Tibial artery (tissue), 4 donors: ENCODE measurements around the gene SLCO4A1.
"Not testable (repeated sequence)": the region's sequence is repeated elsewhere in the genome, so short reads cannot be mapped to it uniquely, and the experiment has no call there.

Experiments
- DNase-seq, 2 donors: peaks; one replicate each; pipeline ENCODE4 v3.0.0-alpha.2; 2019
- H3K27ac ChIP-seq, 2 donors: fragments of 200-600 bp; sonication (generic) in 1 of 2; 1 replicate in 1 of 2; 2 replicates in 1 of 2; pipeline ENCODE4 v1.5.1; 2018 to 2019; ENCODE audit warnings: mild to moderate bottlenecking in 1 of 2
- H3K27me3 ChIP-seq, 2 donors: fragments of 200-600 bp; sonication (generic) in 1 of 2; one replicate each; pipeline versions ENCODE4 v1.5.1 to v1.6.0; 2016 to 2019
- H3K36me3 ChIP-seq, 3 donors: fragments of 200-600 bp; sonication (generic) in 2 of 3; one replicate each; pipeline ENCODE4 v1.5.1; 2016 to 2019; ENCODE audit warnings: mild to moderate bottlenecking in 2 of 3
- H3K4me1 ChIP-seq, 4 donors: fragments of 200-600 bp; sonication (generic) in 2 of 4; 1 replicate in 3 of 4; 2 replicates in 1 of 4; pipeline ENCODE4 v1.5.1; 2016 to 2019
- H3K4me3 ChIP-seq, 2 donors: fragments of 200-600 bp; sonication (generic) in 1 of 2; 1 replicate in 1 of 2; 2 replicates in 1 of 2; pipeline ENCODE4 v1.5.1; 2018 to 2019; ENCODE audit warnings: mild to moderate bottlenecking in 2 of 2
- H3K9me3 ChIP-seq, 3 donors: fragments of 200-600 bp; sonication (generic) in 1 of 3; one replicate each; pipeline ENCODE4 v1.5.1; 2016 to 2019
- CTCF ChIP-seq, 2 experiments: fragments of 200-600 bp in 1 of 2; fragments of 450-650 bp in 1 of 2; IDR thresholded peaks; one replicate each; pipeline ENCODE4 v1.5.1; 2017 to 2019; ENCODE audit warnings: antibody characterized with exemption in 2 of 2, mild to moderate bottlenecking in 1 of 2, moderate library complexity in 1 of 2
- intact Hi-C: fragments of 100-400 bp; cut with DNase I; formaldehyde crosslinking; loops from one replicate; pipeline ENCODE4 v1.15.0; 2023; ENCODE audit warnings: low total_unique reads

SLCO4A1 gene

GRCh38 chr20:62625516-62625915 is 16.8 kb upstream of the SLCO4A1 start:
- Histone ChIP-seq H3K4me1 (peaks cover 0 to 29% (median 23%) of the 10 kb centered on the region in 4 donors), H3K27me3 (peaks cover 0 to 49% of the 10 kb centered on the region in 2 donors), H3K36me3 (no peaks in the 10 kb centered on the region), H3K27ac (no peak overlapping the region), H3K4me3 (no peak overlapping the region), H3K9me3 (no peaks in the 10 kb centered on the region)
- intact Hi-C loops: no loop called here
- no peak for TF ChIP-seq CTCF (IDR thresholded peaks at IDR 0.05)
- DNase-seq: no peak

GRCh38 chr20:62625921-62626547 is 16.3 kb upstream of the SLCO4A1 start:
- DNase-seq: no peak
- Histone ChIP-seq H3K4me1 (peaks cover 0 to 29% (median 23%) of the 10 kb centered on the region in 4 donors), H3K27ac (no peak overlapping the region), H3K9me3 (no peaks in the 10 kb centered on the region), H3K4me3 (no peak overlapping the region), H3K27me3 (peaks cover 0 to 50% of the 10 kb centered on the region in 2 donors), H3K36me3 (no peaks in the 10 kb centered on the region)
- TF ChIP-seq CTCF (IDR thresholded peaks at IDR 0.05): no peak
- intact Hi-C loops: no loop called here

GRCh38 chr20:62627425-62627824 is 14.9 kb upstream of the SLCO4A1 start:
- intact Hi-C loops, H3K27ac ChIP-seq: not testable (repeated sequence)
- H3K4me1 ChIP-seq: peaks cover 0 to 24% (median 21%) of the 10 kb centered on the region in 4 donors

GRCh38 chr20:62627901-62628612 is 14.2 kb upstream of the SLCO4A1 start:
- no peak for TF ChIP-seq CTCF (IDR thresholded peaks at IDR 0.05)
- intact Hi-C loops: no loop called here

More at GRCh38 chr20:62627425-62627824, 14.9 kb upstream of the SLCO4A1 start:
- H3K36me3 ChIP-seq, H3K9me3 ChIP-seq, DNase-seq, H3K4me3 ChIP-seq: not testable (repeated sequence)
- H3K27me3 ChIP-seq: peaks cover 0 to 48% of the 10 kb centered on the region in 2 donors

GRCh38 chr20:62628691-62629090 is 13.6 kb upstream of the SLCO4A1 start:
- H3K36me3 ChIP-seq: no peaks in the 10 kb centered on the region
- intact Hi-C loops: no loop called here
- H3K27ac ChIP-seq: no peak overlapping the region
- peaks cover 0 to 52% of the 10 kb centered on the region in 2 donors for H3K27me3 ChIP-seq
- TF ChIP-seq CTCF (IDR thresholded peaks at IDR 0.05): no peak
- H3K4me3 ChIP-seq: no peak overlapping the region
- H3K9me3 ChIP-seq: no peaks in the 10 kb centered on the region
- H3K4me1 ChIP-seq: peaks cover 0 to 11% (median 9%) of the 10 kb centered on the region in 4 donors
- DNase-seq: no peak

More at GRCh38 chr20:62627901-62628612, 14.2 kb upstream of the SLCO4A1 start:
- no peak for DNase-seq
- no peaks in the 10 kb centered on the region for H3K36me3 ChIP-seq
- H3K4me1 ChIP-seq: peaks cover 0 to 17% (median 15%) of the 10 kb centered on the region in 4 donors
- no peak overlapping the region for H3K4me3 ChIP-seq
- H3K9me3 ChIP-seq: no peaks in the 10 kb centered on the region
- peaks cover 0 to 48% of the 10 kb centered on the region in 2 donors for H3K27me3 ChIP-seq
- no peak overlapping the region for H3K27ac ChIP-seq

- Histone ChIP-seq H3K36me3 (no peaks in the 10 kb centered on the region), H3K27me3 (peaks cover 0 to 64% of the 10 kb centered on the region in 2 donors), H3K4me1 (peaks cover 0 to 3% (median under 1%) of the 10 kb centered on the region in 4 donors), H3K4me3 (no peak overlapping the region), H3K27ac (no peak overlapping the region), H3K9me3 (no peaks in the 10 kb centered on the region)
- no peak for DNase-seq
- no peak for TF ChIP-seq CTCF (IDR thresholded peaks at IDR 0.05)
- intact Hi-C loops: no loop called here
Observed at GRCh38 chr20:62629864-62630470, 12.3 kb upstream of the SLCO4A1 start.
